Endothelial cell of umbilical vein (primary cell): ENCODE measurements around the gene CEP152. TPM values are rescaled to one million over a fixed set of nuclear protein-coding genes. Genes with fewer than 3 reads are reported as not detected.

ENCODE experiments used
- BruUV-seq: library from RNA; stranded (reverse); fragments of 400-500 nt; replicated peaks from 2 replicates; lab custom pipeline; 2021; lab: Mats Ljungman, UMichigan
- CTCF ChIA-PET: fragments of 300-600, 350-600 bp; sonication (Branson Sonifier 250); formaldehyde crosslinking; loops from one replicate; lab custom pipeline; 2021; ENCODE audit warnings: antibody characterized with exemption, inconsistent platforms; lab: Charles Lee
- POLR2A ChIA-PET: fragments of 300-600, 350-600 bp; sonication (Branson Sonifier 250); formaldehyde crosslinking; loops from one replicate; lab custom pipeline; 2021; ENCODE audit warnings: antibody characterized with exemption, inconsistent platforms; lab: Charles Lee
- DNase-seq: peaks from one replicate; pipeline ENCODE4 v3.0.0-alpha.2; 2011; ENCODE audit warnings: low read depth, low spot score
- FAIRE-seq: peaks from 2 replicates; lab custom pipeline; 2011; peaks lifted over from hg19 to GRCh38; lab: Jason Lieb, UNC
- H2AFZ ChIP-seq: 2 replicates; pipeline ENCODE4 v1.6.0; 2012; ENCODE audit warnings: low read depth, low read length, control low read depth, inconsistent platforms
- H3K27ac ChIP-seq: 2 replicates; pipeline ENCODE4 v1.5.1; 2011; ENCODE audit warnings: low read depth, mild to moderate bottlenecking, control low read depth, low read length, moderate library complexity; ENCODE audit not compliant: insufficient read depth
- H3K27me3 ChIP-seq, 2 experiments: 2 replicates each; pipeline versions ENCODE4 v1.6.0 to v1.6.1; 2011; ENCODE audit warnings: low read length in 2 of 2, mixed read lengths in 1 of 2; ENCODE audit not compliant: control insufficient read depth in 2 of 2, insufficient read depth in 2 of 2
- H3K36me3 ChIP-seq, 2 experiments: 2 replicates in 1 of 2; 3 replicates in 1 of 2; pipeline ENCODE4 v1.5.1; 2011; ENCODE audit warnings: low read length in 2 of 2, mild to moderate bottlenecking in 1 of 2, moderate library complexity in 1 of 2; ENCODE audit not compliant: control insufficient read depth in 2 of 2, insufficient read depth in 2 of 2; ENCODE audit errors: extremely low read depth in 1 of 2
- H3K4me1 ChIP-seq: 3 replicates; pipeline ENCODE4 v1.5.1; 2011; ENCODE audit warnings: mild to moderate bottlenecking, low read length; ENCODE audit not compliant: control insufficient read depth, insufficient read depth; ENCODE audit errors: extremely low read depth
- H3K4me2 ChIP-seq: 2 replicates; pipeline ENCODE4 v1.6.1; 2011; ENCODE audit warnings: low read length, control low read depth, mixed read lengths; ENCODE audit not compliant: insufficient read depth
- H3K4me3 ChIP-seq, 3 experiments: fragments of 200-600 bp in 1 of 3; sonication (generic), shearing (Covaris generic) in 1 of 3; replicated peaks in 1 of 3; 2 replicates each; pipeline ENCODE4 v1.5.1; 2011 to 2016; ENCODE audit warnings: control low read depth in 3 of 3, low read length in 3 of 3, mild to moderate bottlenecking in 2 of 3, inconsistent platforms in 1 of 3, low read depth in 1 of 3, moderate library complexity in 1 of 3; ENCODE audit not compliant: insufficient read depth in 1 of 3
- H3K79me2 ChIP-seq: 2 replicates; pipeline ENCODE4 v1.6.0; 2012; ENCODE audit warnings: low read length, inconsistent platforms; ENCODE audit not compliant: control insufficient read depth, insufficient read depth
- H3K9ac ChIP-seq: replicated peaks from 2 replicates; pipeline ENCODE3; 2011; ENCODE audit warnings: low read length, control low read depth; ENCODE audit not compliant: insufficient read depth; ENCODE audit errors: extremely low read depth
- H3K9me1 ChIP-seq: replicated peaks from 3 replicates; pipeline ENCODE4 v1.6.0; 2011; ENCODE audit warnings: mild to moderate bottlenecking, low read length; ENCODE audit not compliant: control insufficient read depth, insufficient read depth; ENCODE audit errors: extremely low read depth
- H3K9me3 ChIP-seq: replicated peaks from 2 replicates; pipeline ENCODE4 v1.5.1; 2012; ENCODE audit warnings: low read length, inconsistent platforms; ENCODE audit not compliant: control insufficient read depth, insufficient read depth
- H4K20me1 ChIP-seq: replicated peaks from 2 replicates; pipeline ENCODE3; 2011; ENCODE audit warnings: mild to moderate bottlenecking, low read length; ENCODE audit not compliant: control insufficient read depth, insufficient read depth; ENCODE audit errors: extremely low read depth
- EZH2 ChIP-seq: IDR thresholded peaks from 2 replicates; pipeline ENCODE4 v1.6.1; 2012; ENCODE audit warnings: borderline replicate concordance, low read depth, mild to moderate bottlenecking, moderate library complexity, low read length, inconsistent platforms; ENCODE audit not compliant: severe bottlenecking
- FOS ChIP-seq: IDR thresholded peaks from 2 replicates; pipeline ENCODE4 v1.6.1; 2011; ENCODE audit warnings: mild to moderate bottlenecking, low read length, moderate library complexity, borderline replicate concordance; ENCODE audit not compliant: insufficient read depth
- GATA2 ChIP-seq: IDR thresholded peaks from 2 replicates; pipeline ENCODE4 v1.7.0; 2011; ENCODE audit warnings: low read depth, mild to moderate bottlenecking, moderate library complexity, mixed read lengths, low read length; ENCODE audit not compliant: insufficient read length, insufficient read depth
- JUN ChIP-seq: IDR thresholded peaks from 2 replicates; pipeline ENCODE4 v1.6.1; 2011; ENCODE audit warnings: borderline replicate concordance, low read depth; ENCODE audit not compliant: insufficient read length, insufficient read depth
- MAX ChIP-seq: IDR thresholded peaks from 2 replicates; pipeline ENCODE4 v1.6.1; 2011; ENCODE audit not compliant: insufficient read depth, insufficient read length
- MYC ChIP-seq: IDR thresholded peaks from one replicate; pipeline ENCODE4 v1.6.1; 2011; ENCODE audit warnings: mild to moderate bottlenecking, low read depth, low read length
- POLR2A ChIP-seq: IDR thresholded peaks from 2 replicates; pipeline ENCODE4 v1.6.1; 2012; ENCODE audit warnings: low read depth, mild to moderate bottlenecking, control low read depth, low read length
- POLR2AphosphoS5 ChIP-seq: IDR thresholded peaks from 2 replicates; pipeline ENCODE4 v1.6.1; 2012; ENCODE audit warnings: low read depth, mild to moderate bottlenecking, control low read depth, low read length, moderate library complexity; ENCODE audit not compliant: insufficient read depth
- dilution Hi-C: fragments of 300-500 bp; cut with MboI; formaldehyde crosslinking; loops from one replicate; pipeline ENCODE4 v1.15.0; 2019; ENCODE audit warnings: low sequenced_read_pairs; ENCODE audit not compliant: extremely low pct_ligation_motif_present
- intact Hi-C: fragments of 100-400 bp; cut with micrococcal nuclease; formaldehyde crosslinking; loops from one replicate; pipeline ENCODE4 v1.10.0; 2022
- polyA plus RNA-seq, 4 experiments: library from polyadenylated mRNA; depleted of rRNA in 3 of 4; stranded (reverse) in 3 of 4; unstranded in 1 of 4; fragments of >200 nt; gene quantifications; 2 replicates each; pipeline versions ENCODE4 v1.2.1 to v1.2.3, GENCODE V29; 2011 to 2012; ENCODE audit warnings: missing spikeins in 1 of 4
- total RNA-seq: library from RNA; stranded (reverse); gene quantifications from 2 replicates; pipeline ENCODE4 v1.2.3, GENCODE V29; 2021
- TF ChIP-seq, protein P1 (sequence below), 2 donors: IDR thresholded peaks; 1 replicate in 1 of 2; 2 replicates in 1 of 2; pipeline ENCODE4 v1.5.1; 2011; ENCODE audit warnings: low read length in 2 of 2, mild to moderate bottlenecking in 2 of 2, moderate library complexity in 2 of 2, control low read depth in 1 of 2, inconsistent platforms in 1 of 2, low read depth in 1 of 2; ENCODE audit not compliant: insufficient read depth in 1 of 2; ENCODE audit errors: extremely low read depth in 1 of 2

CEP152 gene
- total and polyA plus RNA-seq, 2 donors (not counting 3 experiments of a cell fraction or from before 2014, with no cell fraction given): 3.0 to 15.7 TPM

GRCh38 chr15:48802257-48802656 lies 8.6 kb downstream of the CEP152 start:
- Histone ChIP-seq H4K20me1 (no peaks in the 10 kb centered on the region), H3K9me3 (no peaks in the 10 kb centered on the region), H3K9ac (no peak overlapping the region), H3K4me2 (no peak overlapping the region), H3K27ac (no peak overlapping the region), H3K79me2 (peaks cover 24% of the 10 kb centered on the region), H3K27me3 (no peaks in the 10 kb centered on the region), H3K36me3 (no peaks in the 10 kb centered on the region), H3K4me1 (no peaks in the 10 kb centered on the region), H3K4me3 (no peak overlapping the region), H2AFZ (no peak overlapping the region), H3K9me1 (no peaks in the 10 kb centered on the region)
- no TSS peak for BruUV-seq
- no peak for FAIRE-seq
- POLR2A ChIA-PET: no interaction called here
- DNase-seq: no peak
- TF ChIP-seq JUN (no peak), GATA2 (no peak), POLR2A (no peak), MYC (no peak), POLR2AphosphoS5 (no peak), EZH2 (no peak), MAX (no peak), FOS (no peak)
- TF ChIP-seq, protein P1, sequence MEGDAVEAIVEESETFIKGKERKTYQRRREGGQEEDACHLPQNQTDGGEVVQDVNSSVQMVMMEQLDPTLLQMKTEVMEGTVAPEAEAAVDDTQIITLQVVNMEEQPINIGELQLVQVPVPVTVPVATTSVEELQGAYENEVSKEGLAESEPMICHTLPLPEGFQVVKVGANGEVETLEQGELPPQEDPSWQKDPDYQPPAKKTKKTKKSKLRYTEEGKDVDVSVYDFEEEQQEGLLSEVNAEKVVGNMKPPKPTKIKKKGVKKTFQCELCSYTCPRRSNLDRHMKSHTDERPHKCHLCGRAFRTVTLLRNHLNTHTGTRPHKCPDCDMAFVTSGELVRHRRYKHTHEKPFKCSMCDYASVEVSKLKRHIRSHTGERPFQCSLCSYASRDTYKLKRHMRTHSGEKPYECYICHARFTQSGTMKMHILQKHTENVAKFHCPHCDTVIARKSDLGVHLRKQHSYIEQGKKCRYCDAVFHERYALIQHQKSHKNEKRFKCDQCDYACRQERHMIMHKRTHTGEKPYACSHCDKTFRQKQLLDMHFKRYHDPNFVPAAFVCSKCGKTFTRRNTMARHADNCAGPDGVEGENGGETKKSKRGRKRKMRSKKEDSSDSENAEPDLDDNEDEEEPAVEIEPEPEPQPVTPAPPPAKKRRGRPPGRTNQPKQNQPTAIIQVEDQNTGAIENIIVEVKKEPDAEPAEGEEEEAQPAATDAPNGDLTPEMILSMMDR (IDR thresholded peaks at IDR 0.05; ENCODE audit: extremely low read depth in 1 of 2, insufficient read depth in 1 of 2, low read depth in 1 of 2, low read length in 2 of 2): no peak
- dilution Hi-C loops (no loop called here), intact Hi-C loops (no loop called here)
- CTCF ChIA-PET: interaction anchor here (0.8 to 5.0 kb wide), 8 partner anchors 8 to 450 kb away, joined by 3 to 91 read pairs (median 10); partner anchors contain the start of gene CEP152
